ACC112 (cell line): ENCODE results near the gene MEF2B.
"Not testable (repeated sequence)": the region's sequence is repeated elsewhere in the genome, so short reads cannot be mapped to it uniquely, and the experiment has no call there.

Experiments
- H2AFZ ChIP-seq: fragments of 200-600 bp; sonication (generic); one replicate; pipeline ENCODE4 v1.6.0; 2017; ENCODE audit warnings: antibody characterized with exemption, low read length; ENCODE audit not compliant: unreplicated experiment
- H3K27ac ChIP-seq: fragments of 200-600 bp; sonication (generic); 2 replicates; pipeline ENCODE4 v1.5.1; 2014; ENCODE audit warnings: low read depth, mild to moderate bottlenecking, antibody characterized with exemption, low read length, moderate library complexity
- H3K27me3 ChIP-seq: fragments of 200-600 bp; sonication (generic); 2 replicates; pipeline ENCODE4 v1.6.1; 2014; ENCODE audit warnings: mild to moderate bottlenecking, antibody characterized with exemption, low read length, moderate library complexity, mixed read lengths; ENCODE audit not compliant: insufficient read depth
- H3K36me3 ChIP-seq: fragments of 200-600 bp; sonication (generic); 2 replicates; pipeline ENCODE4 v1.6.1; 2016; ENCODE audit warnings: mild to moderate bottlenecking, antibody characterized with exemption, low read length, moderate library complexity, mixed read lengths; ENCODE audit not compliant: insufficient read depth
- H3K4me1 ChIP-seq: fragments of 200-600 bp; sonication (generic); one replicate; pipeline ENCODE4 v1.6.1; 2016; ENCODE audit warnings: low read length, mixed read lengths; ENCODE audit not compliant: insufficient read depth, unreplicated experiment, control insufficient read depth
- H3K4me3 ChIP-seq: fragments of 200-600 bp; sonication (generic); 2 replicates; pipeline ENCODE4 v1.5.1; 2014; ENCODE audit warnings: mild to moderate bottlenecking, low read depth, low read length
- H3K79me2 ChIP-seq: fragments of 200-600 bp; sonication (generic); one replicate; pipeline ENCODE4 v1.6.0; 2016; ENCODE audit warnings: low read length; ENCODE audit not compliant: control insufficient read depth, unreplicated experiment, insufficient read depth

Gene MEF2B

DNA sequence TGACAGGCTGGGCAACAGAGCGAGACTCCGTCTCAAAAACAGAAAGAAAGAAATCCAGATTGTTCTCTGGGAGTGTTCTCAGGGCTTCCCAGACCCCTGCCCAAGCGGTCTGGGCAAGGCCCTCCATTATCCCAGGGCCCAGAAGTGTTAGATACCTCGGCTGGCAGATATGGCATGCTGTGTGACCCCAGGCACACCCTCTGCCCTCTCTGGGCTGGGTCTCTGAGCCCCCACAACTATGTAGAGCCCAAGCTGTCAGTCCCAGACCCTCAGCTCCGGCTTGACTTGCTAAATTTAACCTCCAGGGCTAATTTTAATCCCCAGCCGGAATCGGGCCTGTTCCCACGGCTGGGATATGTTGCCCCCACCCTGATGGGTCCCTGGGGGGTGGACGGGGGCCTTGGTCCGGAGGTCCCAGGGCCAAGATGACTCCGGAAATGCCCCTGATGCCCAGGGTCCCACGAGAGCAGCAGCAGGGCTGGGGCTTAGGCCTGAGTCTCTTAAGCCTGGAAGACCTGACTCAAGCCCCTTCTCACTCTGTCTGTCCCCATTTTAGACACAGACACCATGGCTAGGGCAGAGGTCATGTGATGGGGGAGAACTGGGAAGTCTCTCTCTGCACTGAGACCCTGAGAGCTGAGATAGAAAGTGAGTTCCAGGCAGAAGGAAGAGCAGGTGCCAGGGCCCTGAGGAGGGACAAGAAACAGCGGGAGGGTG is 17.2 kb downstream of the MEF2B start:
- Histone ChIP-seq H3K79me2 (no peaks in the 10 kb centered on the region), H3K27me3 (no peaks in the 10 kb centered on the region), H2AFZ (no peak overlapping the region), H3K4me3 (no peak overlapping the region), H3K4me1 (no peaks in the 10 kb centered on the region), H3K27ac (no peak overlapping the region), H3K36me3 (no peaks in the 10 kb centered on the region)

DNA sequence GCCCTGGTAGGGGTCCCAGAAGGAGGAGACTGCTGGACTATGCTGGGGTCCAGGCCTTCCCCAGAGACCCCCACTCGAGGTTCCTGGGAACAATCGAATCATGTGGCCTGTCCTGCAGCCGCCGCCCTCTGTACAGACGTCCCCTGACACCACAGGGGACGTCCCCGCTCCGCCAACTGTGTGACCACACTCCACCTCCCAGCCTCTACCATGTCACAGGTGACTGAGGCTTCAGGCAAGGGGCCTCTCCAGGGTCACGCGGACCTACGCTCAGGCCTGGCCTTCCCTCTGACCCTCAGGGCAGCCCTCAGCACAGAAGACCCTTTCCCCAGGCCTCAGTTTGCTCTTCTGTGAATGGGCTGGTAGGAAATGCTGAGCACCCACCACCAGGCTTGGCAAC is 18.6 kb downstream of the MEF2B start:
- H3K27me3 ChIP-seq: no peaks in the 10 kb centered on the region
- peaks cover 3% of the 10 kb centered on the region; the same call in 1 of the 2 replicates for H3K36me3 ChIP-seq
- no peak overlapping the region for H3K4me3 ChIP-seq
- H2AFZ ChIP-seq: no peak overlapping the region
- no peaks in the 10 kb centered on the region for H3K79me2 ChIP-seq
- no peaks in the 10 kb centered on the region for H3K4me1 ChIP-seq
- H3K27ac ChIP-seq: no peak overlapping the region

DNA sequence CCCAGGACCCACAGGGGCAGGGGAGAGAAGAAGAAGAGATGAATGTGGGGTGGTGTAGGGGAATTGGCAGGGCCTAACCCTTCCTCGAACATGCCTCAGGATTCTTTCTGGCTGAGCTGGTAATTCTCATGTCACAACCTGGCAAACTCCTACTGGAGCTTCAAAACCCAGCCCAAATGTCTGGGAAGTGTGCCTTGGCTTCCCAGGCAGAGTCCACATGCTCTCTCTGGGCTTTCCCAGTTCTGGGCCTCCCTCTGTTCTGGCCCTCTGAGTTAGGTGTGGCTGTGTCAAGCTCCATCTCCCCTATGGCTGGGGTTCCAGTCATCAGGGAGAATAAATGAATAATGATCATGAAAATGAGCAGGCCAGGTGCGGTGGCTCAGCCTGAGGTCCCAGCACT is 20.6 kb downstream of the MEF2B start:
- H2AFZ ChIP-seq: no peak overlapping the region
- H3K4me3 ChIP-seq: no peak overlapping the region
- H3K4me1 ChIP-seq: no peaks in the 10 kb centered on the region
- no peak overlapping the region for H3K27ac ChIP-seq
- no peaks in the 10 kb centered on the region for H3K79me2 ChIP-seq
- H3K36me3 ChIP-seq: peaks cover 3% of the 10 kb centered on the region; the same call in 1 of the 2 replicates
- H3K27me3 ChIP-seq: no peaks in the 10 kb centered on the region

DNA sequence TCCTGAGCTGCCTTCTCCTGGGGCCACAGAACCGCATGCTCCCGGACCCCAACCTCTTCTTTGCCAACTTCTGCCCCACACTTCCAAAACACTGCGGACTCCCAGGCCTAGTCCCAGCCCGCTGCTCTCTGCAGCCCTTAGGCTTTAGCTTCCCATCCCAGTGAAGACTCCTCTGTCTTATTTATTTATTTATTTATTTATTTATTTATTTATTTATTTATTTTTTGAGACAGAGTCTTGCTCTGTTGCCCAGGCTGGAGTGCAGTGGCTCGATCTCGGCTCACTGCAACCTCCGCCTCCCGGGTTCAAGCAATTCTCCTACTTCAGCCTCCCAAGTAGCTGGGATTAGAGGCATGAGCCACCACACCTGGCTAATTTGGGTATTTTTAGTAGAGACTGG is 21.6 kb downstream of the MEF2B start:
- not testable (repeated sequence) for H3K36me3 ChIP-seq, H3K4me1 ChIP-seq, H2AFZ ChIP-seq, H3K27ac ChIP-seq, H3K27me3 ChIP-seq, H3K4me3 ChIP-seq, H3K79me2 ChIP-seq

DNA sequence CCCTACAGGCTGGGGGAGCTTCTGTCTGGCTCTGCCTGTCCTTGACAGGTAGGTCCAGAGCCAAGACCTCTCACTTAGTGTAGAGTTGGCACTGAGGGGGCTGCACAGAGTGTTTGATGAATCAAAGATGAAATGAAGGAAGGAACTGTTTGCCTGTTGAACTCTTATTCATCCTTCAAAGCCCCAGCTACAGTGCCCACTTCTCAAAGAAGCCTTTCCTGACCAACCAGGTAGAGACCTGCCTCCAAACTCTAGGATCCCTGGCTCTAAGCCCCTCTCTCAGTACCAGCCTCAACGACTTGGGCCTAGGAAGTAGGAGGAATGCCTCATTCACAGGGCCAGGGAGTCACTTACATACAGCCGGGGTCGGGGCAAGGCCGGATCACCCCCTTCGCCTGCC is 22.7 kb downstream of the MEF2B start:
- no peaks in the 10 kb centered on the region for H3K79me2 ChIP-seq
- H3K4me1 ChIP-seq: no peaks in the 10 kb centered on the region
- H3K4me3 ChIP-seq: no peak overlapping the region
- H3K27ac ChIP-seq: no peak overlapping the region
- H3K27me3 ChIP-seq: no peaks in the 10 kb centered on the region
- H2AFZ ChIP-seq: no peak overlapping the region
- H3K36me3 ChIP-seq: peaks cover 3% of the 10 kb centered on the region; the same call in 1 of the 2 replicates

DNA sequence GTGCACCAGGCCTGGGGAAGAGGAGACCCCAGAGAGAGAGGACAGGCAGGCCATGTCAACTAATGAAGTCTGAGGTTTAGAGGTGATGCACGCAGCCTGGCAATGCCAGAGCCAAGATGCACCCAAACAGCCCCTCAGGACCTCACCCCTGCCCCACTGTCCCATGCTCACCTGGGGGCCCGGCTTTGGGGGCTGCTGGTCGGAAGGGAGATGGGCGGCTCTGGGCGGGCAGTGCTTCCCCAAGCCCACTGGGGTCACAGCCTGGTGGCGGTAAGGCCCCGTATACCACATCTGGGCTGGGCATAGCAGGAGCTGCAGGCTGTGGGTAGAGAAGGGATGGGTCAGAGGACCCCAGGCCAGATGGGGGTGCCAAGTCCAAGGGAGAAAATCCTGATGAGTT is 23.2 kb downstream of the MEF2B start:
- H2AFZ ChIP-seq: no peak overlapping the region
- H3K4me1 ChIP-seq: no peaks in the 10 kb centered on the region
- no peak overlapping the region for H3K27ac ChIP-seq
- H3K36me3 ChIP-seq: peaks cover 3% of the 10 kb centered on the region; the same call in 1 of the 2 replicates
- no peaks in the 10 kb centered on the region for H3K27me3 ChIP-seq
- no peaks in the 10 kb centered on the region for H3K79me2 ChIP-seq
- no peak overlapping the region for H3K4me3 ChIP-seq

DNA sequence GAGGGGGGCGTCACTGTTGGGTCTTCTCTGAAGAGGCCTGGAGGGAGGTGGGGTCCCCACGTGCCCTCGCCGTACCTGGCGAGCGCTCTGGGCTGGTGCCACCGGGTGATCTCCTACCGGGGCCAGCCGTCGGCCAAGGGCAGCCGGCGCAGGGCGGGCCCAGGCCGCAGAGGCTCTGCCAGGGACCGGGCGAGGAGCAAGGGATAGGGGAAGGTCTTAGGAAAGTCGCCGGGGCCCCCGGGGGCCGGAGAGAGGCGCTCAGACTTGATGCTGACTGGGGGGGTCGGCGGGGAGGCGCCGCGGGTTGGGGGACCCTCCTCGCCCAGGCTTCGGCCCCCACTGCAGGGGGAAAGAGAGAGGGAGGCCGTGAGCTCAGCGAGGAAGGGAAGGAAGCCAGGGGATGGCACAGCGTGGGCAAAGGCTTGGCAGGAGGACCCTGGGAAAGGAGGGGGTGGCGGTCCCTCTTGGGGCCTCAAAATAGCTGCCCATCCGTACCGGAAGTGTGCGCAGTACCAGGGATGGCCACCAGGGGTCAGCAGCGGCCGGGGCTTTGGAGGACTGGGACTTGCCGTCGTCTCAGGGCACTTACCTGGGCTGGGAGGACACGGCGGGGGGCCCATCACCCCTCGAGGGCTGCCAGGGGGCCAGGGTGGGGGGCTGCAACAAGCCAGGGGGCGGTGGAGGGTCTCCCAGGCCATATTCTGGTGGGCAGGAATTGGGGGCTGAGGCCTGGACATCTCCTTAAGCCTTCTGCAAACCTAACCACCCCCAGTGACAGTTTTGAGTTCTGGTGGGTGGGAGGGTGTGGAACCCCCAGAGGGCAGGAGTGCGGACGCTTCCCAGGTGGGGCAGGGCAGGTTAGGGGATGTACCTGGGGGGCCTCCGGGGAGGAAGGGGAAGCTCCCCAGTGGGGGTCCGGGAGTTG is 24.1 kb downstream of the MEF2B start:
- Histone ChIP-seq H3K4me3 (no peak overlapping the region), H2AFZ (peak overlapping the region; percentile 81), H3K36me3 (peaks cover 3% of the 10 kb centered on the region; the same call in 1 of the 2 replicates), H3K27me3 (no peaks in the 10 kb centered on the region), H3K27ac (no peak overlapping the region), H3K79me2 (no peaks in the 10 kb centered on the region), H3K4me1 (no peaks in the 10 kb centered on the region)

DNA sequence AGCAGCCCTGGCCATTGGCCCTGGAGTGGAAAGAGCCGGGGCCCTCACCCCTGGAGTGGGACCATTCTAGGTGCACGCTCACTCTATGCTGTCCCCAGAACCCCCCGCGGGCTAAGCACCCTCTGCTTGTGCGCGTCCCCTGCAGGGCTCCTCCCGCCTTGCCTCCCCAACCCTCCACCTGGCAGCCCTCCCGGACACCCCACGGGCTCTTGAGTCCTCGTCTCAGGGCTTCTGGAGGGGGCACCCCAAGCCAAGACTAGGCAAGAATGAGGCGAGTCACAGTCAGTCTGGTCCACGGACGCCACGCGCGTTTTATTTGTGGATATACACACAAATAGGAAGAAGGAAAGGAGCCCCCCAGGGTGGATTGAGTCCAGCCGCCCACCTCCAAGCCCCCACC is 24.8 kb downstream of the MEF2B start:
- Histone ChIP-seq H3K27ac (no peak overlapping the region), H2AFZ (no peak overlapping the region), H3K79me2 (no peaks in the 10 kb centered on the region), H3K4me1 (no peaks in the 10 kb centered on the region), H3K36me3 (peaks cover 3% of the 10 kb centered on the region; the same call in 1 of the 2 replicates), H3K27me3 (no peaks in the 10 kb centered on the region), H3K4me3 (no peak overlapping the region)

DNA sequence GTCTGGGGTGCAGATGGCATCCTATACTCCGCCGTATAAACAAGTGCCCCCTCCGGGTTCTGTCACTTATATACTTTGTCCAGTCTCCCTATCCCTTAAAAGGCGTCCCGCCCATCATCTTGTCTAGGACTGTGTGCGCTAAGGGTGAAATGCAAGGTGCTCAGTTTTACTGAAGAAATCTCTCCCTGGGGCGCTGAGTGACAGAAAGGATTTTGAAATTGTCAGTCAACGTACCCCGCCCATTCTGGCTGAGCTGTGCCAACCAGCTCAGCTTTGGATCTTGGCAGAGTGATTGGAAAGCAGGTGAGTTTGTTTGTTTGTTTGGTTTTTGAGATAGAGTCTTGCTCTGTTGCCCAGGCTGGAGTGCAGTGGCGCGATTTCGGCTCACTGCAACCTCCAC is 27.7 kb downstream of the MEF2B start:
- Histone ChIP-seq H3K4me1 (peaks cover 4% of the 10 kb centered on the region), H2AFZ (no peak overlapping the region), H3K27me3 (no peaks in the 10 kb centered on the region), H3K79me2 (no peaks in the 10 kb centered on the region), H3K36me3 (peaks cover 2% of the 10 kb centered on the region; the same call in 1 of the 2 replicates), H3K4me3 (no peak overlapping the region), H3K27ac (no peak overlapping the region)

DNA sequence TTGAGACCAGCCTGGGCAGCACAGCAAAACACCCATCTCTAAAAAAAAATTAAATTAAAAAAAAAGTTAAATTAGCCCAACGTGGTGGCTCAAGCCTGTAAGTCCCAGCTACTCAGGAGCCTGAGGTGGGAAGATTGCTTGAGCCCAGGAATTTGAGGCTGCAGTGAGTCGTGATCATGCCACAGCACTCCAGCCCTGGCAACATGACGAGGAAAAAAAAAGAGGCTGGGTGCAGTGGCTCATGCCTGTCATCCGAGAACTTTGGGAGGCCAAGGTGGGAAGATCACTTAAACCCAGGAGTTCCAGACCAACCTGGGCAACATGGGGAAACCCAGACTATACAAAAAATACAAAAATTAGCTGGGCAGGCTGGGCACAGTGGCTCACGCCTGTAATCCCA is 29.6 kb downstream of the MEF2B start:
- Histone ChIP-seq H3K4me1 (peaks cover 4% of the 10 kb centered on the region), H3K4me3 (no peak overlapping the region), H3K27me3 (no peaks in the 10 kb centered on the region), H3K79me2 (no peaks in the 10 kb centered on the region), H3K27ac (no peak overlapping the region), H3K36me3 (no peaks in the 10 kb centered on the region), H2AFZ (no peak overlapping the region)

DNA sequence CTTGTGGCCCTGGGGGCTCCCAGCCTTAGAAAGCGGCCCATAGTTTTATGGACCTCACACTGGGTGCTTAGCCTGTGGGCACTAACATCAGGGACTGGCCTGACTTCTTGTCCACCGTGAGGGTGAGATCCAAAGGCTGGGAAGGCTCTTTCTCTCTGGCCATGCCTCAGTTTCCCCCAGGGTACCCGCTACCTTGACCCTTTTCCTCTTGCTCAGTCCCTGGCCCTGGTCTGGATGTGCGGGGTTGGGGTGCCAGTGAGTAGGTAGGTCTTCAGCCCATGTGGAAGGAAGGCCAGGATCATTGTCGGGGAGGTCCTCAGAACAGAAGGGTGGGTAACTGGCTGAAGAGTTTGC is 30.2 kb downstream of the MEF2B start:
- Histone ChIP-seq H3K4me1 (peaks cover 4% of the 10 kb centered on the region), H3K4me3 (no peak overlapping the region), H3K79me2 (no peaks in the 10 kb centered on the region), H3K36me3 (no peaks in the 10 kb centered on the region), H3K27me3 (no peaks in the 10 kb centered on the region), H3K27ac (no peak overlapping the region), H2AFZ (no peak overlapping the region)
